ENCODE measurements around the gene IKZF3.

DNA sequence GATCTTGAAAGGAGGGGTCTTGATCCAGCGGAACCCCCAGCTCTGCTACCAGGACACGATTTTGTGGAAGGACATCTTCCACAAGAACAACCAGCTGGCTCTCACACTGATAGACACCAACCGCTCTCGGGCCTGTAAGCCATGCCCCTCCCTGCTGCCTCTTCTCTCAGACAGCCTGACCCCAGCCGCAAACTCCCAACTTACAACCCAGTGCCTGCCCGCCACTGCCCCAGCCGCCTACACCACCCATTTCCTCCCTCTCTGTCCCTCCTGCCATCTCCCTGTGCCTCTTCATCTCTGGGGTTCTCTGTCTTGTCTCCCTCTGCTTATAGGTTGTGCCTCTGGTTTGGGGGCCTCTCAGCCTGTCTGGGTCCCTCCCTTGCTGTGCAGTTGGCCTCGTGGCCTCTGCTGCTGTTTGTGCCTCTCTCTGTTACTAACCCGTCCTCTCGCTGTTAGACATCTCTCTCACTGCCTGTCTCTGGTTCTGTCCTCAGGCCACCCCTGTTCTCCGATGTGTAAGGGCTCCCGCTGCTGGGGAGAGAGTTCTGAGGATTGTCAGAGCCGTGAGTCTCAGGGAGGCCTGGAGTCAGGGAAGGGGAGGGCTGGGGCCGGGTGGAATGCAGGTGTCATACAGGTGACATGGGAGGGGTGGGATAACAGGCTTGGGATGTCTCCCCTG, 154.7 kb downstream of the IKZF3 start:
- TF ChIP-seq SPI1 (IDR thresholded peaks at IDR 0.05; ENCODE audit: low read depth, low read length): no peak
- TF ChIP-seq TAF1 (IDR thresholded peaks at IDR 0.05; ENCODE audit: low read depth, low read length): no peak
- TF ChIP-seq POLR2AphosphoS5 (IDR thresholded peaks at IDR 0.05; ENCODE audit: low read depth, low read length): no peak

All from GM12891 (cell line).